B cell (primary cell): ENCODE results near the gene SLITRK4. TPM values are rescaled to one million over a fixed set of nuclear protein-coding genes. Genes with fewer than 3 reads are reported as not detected.

ENCODE experiments used
- ATAC-seq: fragments of 200-7000 bp; cut with Tn5 transposase; one replicate; pipeline ENCODE4 v1.10.0; 2021; ENCODE audit warnings: low read depth, mild to moderate bottlenecking, moderate number of reproducible peaks, moderate library complexity
- CTCF ChIA-PET: fragments of 350-600 bp; sonication (Branson Sonifier 250); formaldehyde crosslinking; loops from one replicate; lab custom pipeline; 2021; ENCODE audit warnings: antibody characterized with exemption, inconsistent platforms; lab: Charles Lee
- POLR2A ChIA-PET: fragments of 350-600 bp; sonication (Branson Sonifier 250); formaldehyde crosslinking; loops from one replicate; lab custom pipeline; 2021; ENCODE audit warnings: antibody characterized with exemption; lab: Charles Lee
- DNase-seq: peaks from one replicate; pipeline ENCODE4 v3.0.0; 2013
- H2AFZ ChIP-seq: 2 replicates; pipeline ENCODE4 v1.6.1; 2012; ENCODE audit warnings: mild to moderate bottlenecking, low read depth, low read length; ENCODE audit not compliant: insufficient read depth, poor library complexity, severe bottlenecking
- H3K27ac ChIP-seq, 2 donors: 1 replicate in 1 of 2; 2 replicates in 1 of 2; pipeline ENCODE4 v1.5.1; 2012 to 2013; ENCODE audit warnings: low read length in 2 of 2, mild to moderate bottlenecking in 2 of 2, moderate library complexity in 1 of 2
- H3K27me3 ChIP-seq, 4 experiments: fragments of 200-600 bp in 1 of 4; sonication (generic) in 1 of 4; replicated peaks in 1 of 4; 1 replicate in 2 of 4; 2 replicates in 2 of 4; pipeline versions ENCODE4 v1.6.1 to v1.7.0; 2013 to 2016; ENCODE audit warnings: low read length in 3 of 4, mild to moderate bottlenecking in 2 of 4, mixed read lengths in 1 of 4, moderate library complexity in 1 of 4; ENCODE audit not compliant: insufficient read depth in 4 of 4, control insufficient read depth in 3 of 4; ENCODE audit errors: control extremely low read depth in 1 of 4
- H3K36me3 ChIP-seq, 2 experiments: replicated peaks in 1 of 2; 1 replicate in 1 of 2; 2 replicates in 1 of 2; pipeline versions ENCODE4 v1.6.1 to v1.7.1; 2013; ENCODE audit warnings: low read length in 1 of 2; ENCODE audit not compliant: insufficient read depth in 2 of 2, control insufficient read depth in 1 of 2; ENCODE audit errors: control extremely low read depth in 1 of 2, extremely low read depth in 1 of 2
- H3K4me1 ChIP-seq, 2 donors: fragments of 200-600 bp in 1 of 2; sonication (generic) in 1 of 2; 1 replicate in 1 of 2; 2 replicates in 1 of 2; pipeline versions ENCODE4 v1.5.1 to v1.6.1; 2013 to 2017; ENCODE audit warnings: low read length in 2 of 2; ENCODE audit not compliant: control insufficient read depth in 2 of 2, insufficient read depth in 2 of 2
- H3K4me2 ChIP-seq: replicated peaks from 2 replicates; pipeline ENCODE3; 2012; ENCODE audit warnings: mild to moderate bottlenecking, low read depth, low read length; ENCODE audit not compliant: poor library complexity, severe bottlenecking
- H3K4me3 ChIP-seq, 5 experiments: fragments of 200-600 bp in 1 of 5; sonication (generic) in 1 of 5; 1 replicate in 3 of 5; 2 replicates in 2 of 5; pipeline versions ENCODE4 v1.5.1 to v1.7.0; 2011 to 2016; ENCODE audit warnings: low read length in 4 of 5, mild to moderate bottlenecking in 4 of 5, low read depth in 2 of 5, control low read depth in 1 of 5, moderate library complexity in 1 of 5; ENCODE audit not compliant: insufficient read depth in 1 of 5; ENCODE audit errors: control extremely low read depth in 1 of 5, extremely low read depth in 1 of 5
- H3K79me2 ChIP-seq: fragments of 200-600 bp; sonication (generic); one replicate; pipeline ENCODE4 v1.6.0; 2016; ENCODE audit warnings: low read length; ENCODE audit not compliant: control insufficient read depth, insufficient read depth
- H3K9ac ChIP-seq: fragments of 200-600 bp; sonication (generic); 2 replicates; pipeline ENCODE4 v1.6.1; 2017; ENCODE audit warnings: mild to moderate bottlenecking, low read length, moderate library complexity
- H3K9me3 ChIP-seq, 3 donors: one replicate each; pipeline versions ENCODE4 v1.6.1 to v1.7.1; 2013; ENCODE audit warnings: low read length in 2 of 3; ENCODE audit not compliant: control insufficient read depth in 2 of 3, insufficient read depth in 1 of 3; ENCODE audit errors: control extremely low read depth in 1 of 3
- H4K20me1 ChIP-seq: 2 replicates; pipeline ENCODE4 v1.6.0; 2012; ENCODE audit warnings: mild to moderate bottlenecking, low read length; ENCODE audit not compliant: insufficient read depth, control insufficient read depth, poor library complexity, severe bottlenecking
- H3K27ac Mint-ChIP-seq: one replicate; pipeline ENCODE4 v1.8.0; 2021; ENCODE audit warnings: mixed read lengths
- H3K27me3 Mint-ChIP-seq: one replicate; pipeline ENCODE4 v1.8.0; 2021; ENCODE audit warnings: mixed read lengths
- H3K4me1 Mint-ChIP-seq: one replicate; pipeline ENCODE4 v1.8.0; 2021; ENCODE audit warnings: mixed read lengths
- H3K4me3 Mint-ChIP-seq: one replicate; pipeline ENCODE4 v1.8.0; 2021; ENCODE audit warnings: mixed read lengths
- H3K9me3 Mint-ChIP-seq: one replicate; pipeline ENCODE4 v1.8.0; 2022; ENCODE audit warnings: mixed read lengths; ENCODE audit not compliant: insufficient read depth
- CTCF ChIP-seq: fragments of 200-600 bp; IDR thresholded peaks from one replicate; pipeline ENCODE4 v1.8.0; 2022; ENCODE audit warnings: antibody characterized with exemption, mild to moderate bottlenecking
- EZH2 ChIP-seq: IDR thresholded peaks from 2 replicates; pipeline ENCODE4 v1.6.1; 2012; ENCODE audit warnings: borderline replicate concordance, low read depth, mild to moderate bottlenecking, moderate library complexity, low read length; ENCODE audit not compliant: insufficient read depth, poor library complexity, severe bottlenecking
- WGBS: methylation state at CpG from one replicate; pipeline ENCODE4 v1.1.5; 2013; ENCODE audit warnings: missing lambda C conversion rate; ENCODE audit not compliant: insufficient coverage; 5-methylcytosine and 5-hydroxymethylcytosine counted together
- intact Hi-C: fragments of 100-400 bp; cut with micrococcal nuclease; formaldehyde crosslinking; loops from one replicate; pipeline ENCODE4 v1.10.0; 2022
- polyA plus RNA-seq: library from polyadenylated mRNA; depleted of rRNA; stranded (reverse); fragments of >200 nt; gene quantifications from 2 replicates; pipeline ENCODE4 v1.2.3, GENCODE V29; 2012
- total RNA-seq, 2 donors: library from RNA; stranded (reverse); fragments of 120-200 nt in 1 of 2; gene quantifications; 1 replicate in 1 of 2; 2 replicates in 1 of 2; pipeline versions ENCODE4 v1.2.3 to v1.2.4, GENCODE V29; 2013 to 2022

SLITRK4 gene
- total and polyA plus RNA-seq, 2 donors (not counting 1 experiment from before 2014, with no cell fraction given): 0.01 TPM; not detected in 1

DNA sequence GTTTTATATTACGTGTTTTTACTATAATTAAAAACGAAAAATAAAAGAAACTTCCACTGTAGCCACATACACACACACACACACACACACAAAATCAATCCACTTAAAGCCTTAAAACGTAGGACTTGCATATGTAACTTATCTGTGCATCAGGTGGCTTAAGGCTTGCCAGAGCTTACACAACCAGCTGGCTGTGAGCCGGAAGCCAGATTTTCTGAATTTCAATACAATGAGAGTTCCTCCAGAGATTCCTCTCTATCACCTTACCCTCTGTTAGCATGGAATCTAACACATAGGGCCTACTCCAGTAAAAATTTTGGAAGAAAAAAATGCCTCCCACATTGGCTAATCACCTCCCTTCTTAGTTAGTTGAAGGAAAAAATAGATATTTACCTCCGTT is 27.9 kb upstream of the SLITRK4 start:
- Histone ChIP-seq H4K20me1 (no peaks in the 10 kb centered on the region), H3K27ac (no peak overlapping the region), H3K27me3 (no peaks in the 10 kb centered on the region), H3K9me3 (no peaks in the 10 kb centered on the region), H3K9ac (no peak overlapping the region), H3K4me1 (no peaks in the 10 kb centered on the region), H3K4me2 (no peak overlapping the region), H3K4me3 (no peak overlapping the region), H2AFZ (no peak overlapping the region), H3K79me2 (no peaks in the 10 kb centered on the region), H3K36me3 (no peaks in the 10 kb centered on the region)
- no peaks in the 10 kb centered on the region for H3K9me3 Mint-ChIP-seq
- TF ChIP-seq EZH2 (no peak), CTCF (no peak)
- no peak overlapping the region for H3K27ac Mint-ChIP-seq
- intact Hi-C loops: no loop called here
- DNase-seq: no peak
- CTCF ChIA-PET: no interaction called here
- no CpG with 5 or more reads among the region's 5 CpGs for WGBS
- H3K4me3 Mint-ChIP-seq: no peak overlapping the region
- POLR2A ChIA-PET: no interaction called here
- ATAC-seq: no peak
- no peaks in the 10 kb centered on the region for H3K4me1 Mint-ChIP-seq
- no peaks in the 10 kb centered on the region for H3K27me3 Mint-ChIP-seq

- no peaks in the 10 kb centered on the region for H3K9me3 ChIP-seq
- POLR2A ChIA-PET: no interaction called here
- DNase-seq (no peak), ATAC-seq (no peak)
- H3K27me3 ChIP-seq: no peaks in the 10 kb centered on the region
- no peak overlapping the region for H2AFZ ChIP-seq
- H3K4me3 ChIP-seq: no peak overlapping the region
- H3K4me1 ChIP-seq: no peaks in the 10 kb centered on the region
- Mint-ChIP-seq H3K4me1 (no peaks in the 10 kb centered on the region), H3K4me3 (no peak overlapping the region), H3K27ac (no peak overlapping the region), H3K9me3 (no peaks in the 10 kb centered on the region), H3K27me3 (no peaks in the 10 kb centered on the region)
- H3K27ac ChIP-seq: no peak overlapping the region
- no peaks in the 10 kb centered on the region for H4K20me1 ChIP-seq
- H3K4me2 ChIP-seq: no peak overlapping the region
- no peak overlapping the region for H3K9ac ChIP-seq
- CTCF ChIA-PET: no interaction called here
- intact Hi-C loops: no loop called here
- TF ChIP-seq CTCF: no peak
- H3K36me3 ChIP-seq: no peaks in the 10 kb centered on the region
- H3K79me2 ChIP-seq: no peaks in the 10 kb centered on the region
Measured at GRCh38 chrX:143661286-143661685, 25.4 kb upstream of the SLITRK4 start.
